Upper lobe of left lung (tissue), 6 donors: ENCODE measurements around the gene BCS1L. TPM values are rescaled to one million over a fixed set of nuclear protein-coding genes. Genes with fewer than 3 reads are reported as not detected.

ENCODE experiments used
- ATAC-seq, 2 donors: fragments of 200-7000 bp; cut with Tn5 transposase; one replicate each; pipeline ENCODE4 v1.9.1; 2022; ENCODE audit warnings: mild to moderate bottlenecking in 2 of 2, moderate library complexity in 2 of 2; ENCODE audit not compliant: low FRiP score in 2 of 2
- DNase-seq, 2 donors: peaks; one replicate each; pipeline ENCODE4 v3.0.0-alpha.2; 2019 to 2020
- H3K27ac ChIP-seq, 4 donors: fragments of 200-600 bp; sonication (generic); one replicate each; pipeline ENCODE4 v1.5.1; 2016 to 2019
- H3K27me3 ChIP-seq, 4 donors: fragments of 200-600 bp; sonication (generic); one replicate each; pipeline ENCODE4 v1.5.1; 2017 to 2019
- H3K36me3 ChIP-seq, 4 donors: fragments of 200-600 bp; sonication (generic); one replicate each; pipeline ENCODE4 v1.5.1; 2016 to 2019
- H3K4me1 ChIP-seq, 4 donors: fragments of 200-600 bp; sonication (generic); one replicate each; pipeline ENCODE4 v1.5.1; 2018 to 2019
- H3K4me3 ChIP-seq, 4 donors: fragments of 200-600 bp; sonication (generic); one replicate each; pipeline ENCODE4 v1.5.1; 2017 to 2019; ENCODE audit warnings: mild to moderate bottlenecking in 2 of 4, moderate library complexity in 1 of 4
- H3K9me3 ChIP-seq, 4 donors: fragments of 200-600 bp; sonication (generic); one replicate each; pipeline ENCODE4 v1.5.1; 2018 to 2019
- EP300 ChIP-seq, 4 donors: sonication (generic); formaldehyde crosslinking; IDR thresholded peaks; one replicate each; pipeline ENCODE4 v1.5.1; 2017; ENCODE audit warnings: antibody characterized with exemption in 4 of 4, control low read depth in 2 of 4
- POLR2A ChIP-seq, 4 donors: fragments of 450-650 bp; IDR thresholded peaks; one replicate each; pipeline ENCODE4 v1.5.1; 2016 to 2017; ENCODE audit warnings: antibody characterized with exemption in 4 of 4, mild to moderate bottlenecking in 2 of 4
- POLR2AphosphoS5 ChIP-seq, 2 donors: sonication (generic); formaldehyde crosslinking; IDR thresholded peaks; one replicate each; pipeline ENCODE4 v1.5.1; 2017; ENCODE audit warnings: antibody characterized with exemption in 2 of 2
- WGBS, 2 donors: methylation state at CpG; one replicate each; pipeline ENCODE4 v1.1.5; 2017 to 2018; 5-methylcytosine and 5-hydroxymethylcytosine counted together
- total RNA-seq, 6 donors: library from RNA; depleted of rRNA in 4 of 6; stranded (reverse); fragments of >200 nt in 4 of 6; gene quantifications; one replicate each; pipeline versions ENCODE4 v1.1.0 to v1.2.1, GENCODE V29; 2016 to 2021
- TF ChIP-seq, protein P1 (sequence below), 6 experiments: fragments of 450-650 bp in 4 of 6; fragments of 200-600 bp in 2 of 6; sonication (generic) in 2 of 6; IDR thresholded peaks; one replicate each; pipeline ENCODE4 v1.5.1; 2016 to 2019; ENCODE audit warnings: antibody characterized with exemption in 6 of 6
- donor health status: DM: no; HTN: no; CAD: no; lungs with moderate emphysema.
- donor health status: DM: no; HTN: yes; CAD: no; lungs with severe emphysema.

The BCS1L gene
- total RNA-seq, 6 donors from 2014 or later, result 18.2 to 128 (median 32.2) TPM

- no peaks in the 10 kb centered on the region for H3K27me3 ChIP-seq
- no peak overlapping the region for H3K4me3 ChIP-seq
- peaks cover 5 to 41% (median 20%) of the 10 kb centered on the region in 4 donors for H3K36me3 ChIP-seq
- H3K9me3 ChIP-seq, result no peaks in the 10 kb centered on the region
- TF ChIP-seq EP300 (IDR thresholded peaks at IDR 0.05) (no peak), POLR2A (IDR thresholded peaks at IDR 0.05) (no peak), POLR2AphosphoS5 (IDR thresholded peaks at IDR 0.05) (no peak)
- TF ChIP-seq, protein P1, sequence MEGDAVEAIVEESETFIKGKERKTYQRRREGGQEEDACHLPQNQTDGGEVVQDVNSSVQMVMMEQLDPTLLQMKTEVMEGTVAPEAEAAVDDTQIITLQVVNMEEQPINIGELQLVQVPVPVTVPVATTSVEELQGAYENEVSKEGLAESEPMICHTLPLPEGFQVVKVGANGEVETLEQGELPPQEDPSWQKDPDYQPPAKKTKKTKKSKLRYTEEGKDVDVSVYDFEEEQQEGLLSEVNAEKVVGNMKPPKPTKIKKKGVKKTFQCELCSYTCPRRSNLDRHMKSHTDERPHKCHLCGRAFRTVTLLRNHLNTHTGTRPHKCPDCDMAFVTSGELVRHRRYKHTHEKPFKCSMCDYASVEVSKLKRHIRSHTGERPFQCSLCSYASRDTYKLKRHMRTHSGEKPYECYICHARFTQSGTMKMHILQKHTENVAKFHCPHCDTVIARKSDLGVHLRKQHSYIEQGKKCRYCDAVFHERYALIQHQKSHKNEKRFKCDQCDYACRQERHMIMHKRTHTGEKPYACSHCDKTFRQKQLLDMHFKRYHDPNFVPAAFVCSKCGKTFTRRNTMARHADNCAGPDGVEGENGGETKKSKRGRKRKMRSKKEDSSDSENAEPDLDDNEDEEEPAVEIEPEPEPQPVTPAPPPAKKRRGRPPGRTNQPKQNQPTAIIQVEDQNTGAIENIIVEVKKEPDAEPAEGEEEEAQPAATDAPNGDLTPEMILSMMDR (IDR thresholded peaks at IDR 0.05), result no peak
- DNase-seq (peak in 1 of 2 donors; percentile 38), ATAC-seq (no peak)
- H3K27ac ChIP-seq, result no peak overlapping the region
- H3K4me1 ChIP-seq, result no peaks in the 10 kb centered on the region
- 98 to 100% methylated on average over 2 to 8 of the region's 8 CpGs for WGBS, 2 donors
Observed at GRCh38 chr2:218698885-218699284, 39.4 kb downstream of the BCS1L start.

DNA sequence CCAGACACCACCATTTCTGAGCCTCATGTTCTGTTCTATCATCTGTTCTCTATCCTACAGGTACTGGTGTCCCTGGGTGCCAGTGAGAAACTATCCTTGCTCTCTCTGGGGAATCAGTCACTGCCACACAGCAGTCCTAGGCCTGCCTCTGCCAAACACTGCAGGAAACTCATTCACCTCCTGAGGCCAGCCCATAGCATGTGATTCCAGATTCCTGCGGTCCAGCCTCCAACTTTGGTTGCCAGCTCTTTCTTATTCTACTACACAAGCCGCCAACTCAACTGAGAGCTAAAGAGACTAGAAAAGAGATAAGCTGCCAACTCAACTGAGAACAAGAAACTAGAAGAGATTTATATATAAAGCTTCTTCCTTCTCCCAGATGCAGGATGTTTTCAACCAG lies 42.3 kb downstream of the BCS1L start:
- no peak for ATAC-seq
- Histone ChIP-seq H3K9me3 (no peaks in the 10 kb centered on the region), H3K4me1 (no peaks in the 10 kb centered on the region), H3K36me3 (peaks cover under 1 to 31% (median 9%) of the 10 kb centered on the region in 4 donors), H3K4me3 (no peak overlapping the region), H3K27ac (no peak overlapping the region), H3K27me3 (no peaks in the 10 kb centered on the region)
- TF ChIP-seq POLR2AphosphoS5 (IDR thresholded peaks at IDR 0.05), result no peak
- TF ChIP-seq, protein P1 (IDR thresholded peaks at IDR 0.05), result no peak
- TF ChIP-seq EP300 (IDR thresholded peaks at IDR 0.05), result no peak
- WGBS, 2 donors, result 98 to 100% methylated on average over 2 of the region's 2 CpGs
- DNase-seq, result no peak

GRCh38 chr2:218703341-218703740 lies 43.9 kb downstream of the BCS1L start:
- no peak for DNase-seq
- TF ChIP-seq POLR2A (IDR thresholded peaks at IDR 0.05) (no peak), POLR2AphosphoS5 (IDR thresholded peaks at IDR 0.05) (no peak), EP300 (IDR thresholded peaks at IDR 0.05) (no peak)
- TF ChIP-seq, protein P1 (IDR thresholded peaks at IDR 0.05), result no peak
- WGBS, 2 donors, result 68 to 85% methylated on average over 4 of the region's 4 CpGs

GRCh38 chr2:218708086-218708485 lies 48.6 kb downstream of the BCS1L start:
- H3K36me3 ChIP-seq, result no peaks in the 10 kb centered on the region
- H3K4me1 ChIP-seq, result peaks cover 8 to 13% (median 10%) of the 10 kb centered on the region in 4 donors
- no peak for ATAC-seq
- 86 to 90% methylated on average over 4 of the region's 4 CpGs for WGBS, 2 donors
- H3K9me3 ChIP-seq, result no peaks in the 10 kb centered on the region
- H3K27ac ChIP-seq, result no peak overlapping the region
- no peak overlapping the region for H3K4me3 ChIP-seq
- H3K27me3 ChIP-seq, result no peaks in the 10 kb centered on the region
- no peak for TF ChIP-seq POLR2A (IDR thresholded peaks at IDR 0.05)
- DNase-seq, result no peak

More at GRCh38 chr2:218703341-218703740, 43.9 kb downstream of the BCS1L start:
- peaks cover 0 to 23% (median 6%) of the 10 kb centered on the region in 4 donors for H3K36me3 ChIP-seq
- H3K27me3 ChIP-seq, result no peaks in the 10 kb centered on the region
- no peaks in the 10 kb centered on the region for H3K9me3 ChIP-seq
- no peak overlapping the region for H3K27ac ChIP-seq
- ATAC-seq, result no peak
- no peaks in the 10 kb centered on the region for H3K4me1 ChIP-seq
- no peak overlapping the region for H3K4me3 ChIP-seq

GRCh38 chr2:218709908-218710307 lies 50.4 kb downstream of the BCS1L start:
- ATAC-seq (no peak), DNase-seq (no peak)
- H3K4me3 ChIP-seq, result peak overlapping the region in 1 of 4 donors; percentile 68
- no peak for TF ChIP-seq EP300 (IDR thresholded peaks at IDR 0.05)
- no peak for TF ChIP-seq POLR2A (IDR thresholded peaks at IDR 0.05)
- TF ChIP-seq, protein P1 (IDR thresholded peaks at IDR 0.05), result no peak
- TF ChIP-seq POLR2AphosphoS5 (IDR thresholded peaks at IDR 0.05), result no peak
- H3K36me3 ChIP-seq, result no peaks in the 10 kb centered on the region
- no peaks in the 10 kb centered on the region for H3K27me3 ChIP-seq
- peaks cover 9 to 15% (median 12%) of the 10 kb centered on the region in 4 donors for H3K4me1 ChIP-seq
- WGBS, 2 donors, result 85 to 86% methylated on average over 8 of the region's 8 CpGs
- H3K9me3 ChIP-seq, result no peaks in the 10 kb centered on the region
- H3K27ac ChIP-seq, result no peak overlapping the region
